Esophagus muscularis mucosa (tissue), 3 donors: Measurements from ENCODE around the gene KCTD16.

Experiments
- CTCF ChIP-seq, 3 experiments: fragments of 200-600 bp in 2 of 3; fragments of 450-650 bp in 1 of 3; sonication (generic) in 2 of 3; IDR thresholded peaks; one replicate each; pipeline ENCODE4 v1.5.1; 2017 to 2019; ENCODE audit warnings: antibody characterized with exemption in 3 of 3, mild to moderate bottlenecking in 2 of 3, moderate library complexity in 1 of 3
- POLR2A ChIP-seq: fragments of 450-650 bp; IDR thresholded peaks from one replicate; pipeline ENCODE4 v1.6.1; 2017; ENCODE audit warnings: antibody characterized with exemption, moderate library complexity, mild to moderate bottlenecking, low read depth

- no peak for TF ChIP-seq CTCF (IDR thresholded peaks at IDR 0.05)
- no peak for TF ChIP-seq POLR2A
Observed at GRCh38 chr5:144522698-144523097, 352.0 kb downstream of the KCTD16 start.
